Measurements from ENCODE around the gene CDH16.
"Not testable (repeated sequence)": the region's sequence is repeated elsewhere in the genome, so short reads cannot be mapped to it uniquely, and the experiment has no call there.

Gene CDH16

GRCh38 chr16:66918803-66919568 is at the start of gene CDH16:
TSS of gene CDH16 (minus strand) at chr16:66918885. CDS start at chr16:66918065, 820 bp downstream.
- no peak for DNase-seq

GRCh38 chr16:66964049-66964448 is 45.4 kb upstream of the CDH16 start:
- DNase-seq: no peak

GRCh38 chr16:66961914-66962313 is 43.2 kb upstream of the CDH16 start:
- DNase-seq: peak; percentile 11

GRCh38 chr16:66961065-66961744 is 42.5 kb upstream of the CDH16 start, which contains the start of gene CES3:
TSS of gene CES3 (plus strand) at chr16:66961266. CDS start at chr16:66961308, 42 bp downstream.
- peak; percentile 14 for DNase-seq

- DNase-seq: no peak
Observed at GRCh38 chr16:66960270-66960669, 41.6 kb upstream of the CDH16 start.

GRCh38 chr16:66959704-66960161 is 41.0 kb upstream of the CDH16 start:
- no peak for DNase-seq

GRCh38 chr16:66958857-66959703 is 40.4 kb upstream of the CDH16 start:
- DNase-seq: no peak

- not testable (repeated sequence) for DNase-seq
Observed at GRCh38 chr16:66956154-66956457, 37.4 kb upstream of the CDH16 start.

- not testable (repeated sequence) for DNase-seq
Observed at GRCh38 chr16:66955363-66956153, 36.9 kb upstream of the CDH16 start.

GRCh38 chr16:66954097-66954659 is 35.5 kb upstream of the CDH16 start:
- DNase-seq: peak; percentile 42

GRCh38 chr16:66953462-66954096 is 34.9 kb upstream of the CDH16 start:
- no peak for DNase-seq

- no peak for DNase-seq
Observed at GRCh38 chr16:66952430-66953110, 33.9 kb upstream of the CDH16 start.

- no peak for DNase-seq
Observed at GRCh38 chr16:66950971-66951790, 32.5 kb upstream of the CDH16 start.

GRCh38 chr16:66950437-66950836 is 31.8 kb upstream of the CDH16 start:
- no peak for DNase-seq

GRCh38 chr16:66949472-66949871 is 30.8 kb upstream of the CDH16 start:
- DNase-seq: no peak

- no peak for DNase-seq
Observed at GRCh38 chr16:66948837-66949225, 30.1 kb upstream of the CDH16 start.

- DNase-seq: no peak
Observed at GRCh38 chr16:66948134-66948836, 29.6 kb upstream of the CDH16 start.

- DNase-seq: peak; percentile 64
Observed at GRCh38 chr16:66947302-66948065, 28.8 kb upstream of the CDH16 start.

GRCh38 chr16:66946974-66947301 is 28.3 kb upstream of the CDH16 start:
- DNase-seq: no peak
